Activated naive CD4-positive, alpha-beta T cell treated with anti-CD3 and anti-CD28 coated beads for 36 hours (primary cell): ENCODE measurements around the gene AK1. TPM values are rescaled to one million over a fixed set of nuclear protein-coding genes. Genes with fewer than 3 reads are reported as not detected.

ENCODE experiments used
- CTCF ChIA-PET: fragments of 350-600 bp; sonication (Branson Sonifier 250); formaldehyde crosslinking; loops from one replicate; lab custom pipeline; 2021; ENCODE audit warnings: antibody characterized with exemption; lab: Charles Lee
- DNase-seq: peaks from one replicate; pipeline ENCODE4 v3.0.0-alpha.2; 2020
- H3K27ac Mint-ChIP-seq: one replicate; pipeline ENCODE4 v1.8.0; 2021; ENCODE audit warnings: mild to moderate bottlenecking, mixed read lengths
- H3K27me3 Mint-ChIP-seq: one replicate; pipeline ENCODE4 v1.8.0; 2021; ENCODE audit warnings: low read depth, mixed read lengths
- H3K36me3 Mint-ChIP-seq: one replicate; pipeline ENCODE4 v1.8.0; 2021; ENCODE audit warnings: low read depth, mixed read lengths
- H3K4me1 Mint-ChIP-seq: one replicate; pipeline ENCODE4 v1.8.0; 2021; ENCODE audit warnings: low read depth, mixed read lengths
- H3K4me3 Mint-ChIP-seq: one replicate; pipeline ENCODE4 v1.8.0; 2021; ENCODE audit warnings: mild to moderate bottlenecking, moderate library complexity, mixed read lengths
- H3K9me3 Mint-ChIP-seq: one replicate; pipeline ENCODE4 v1.8.0; 2021; ENCODE audit warnings: mixed read lengths
- intact Hi-C: fragments of 100-400 bp; cut with micrococcal nuclease; formaldehyde crosslinking; loops from one replicate; pipeline ENCODE4 v1.15.1; 2023
- total RNA-seq, 2 experiments: library from RNA; stranded (reverse); gene quantifications; one replicate each; pipeline ENCODE4 v1.2.3, GENCODE V29; 2021

Gene AK1
- total RNA-seq, 2 experiments from 2014 or later, result 11.8 to 11.9 TPM

DNA sequence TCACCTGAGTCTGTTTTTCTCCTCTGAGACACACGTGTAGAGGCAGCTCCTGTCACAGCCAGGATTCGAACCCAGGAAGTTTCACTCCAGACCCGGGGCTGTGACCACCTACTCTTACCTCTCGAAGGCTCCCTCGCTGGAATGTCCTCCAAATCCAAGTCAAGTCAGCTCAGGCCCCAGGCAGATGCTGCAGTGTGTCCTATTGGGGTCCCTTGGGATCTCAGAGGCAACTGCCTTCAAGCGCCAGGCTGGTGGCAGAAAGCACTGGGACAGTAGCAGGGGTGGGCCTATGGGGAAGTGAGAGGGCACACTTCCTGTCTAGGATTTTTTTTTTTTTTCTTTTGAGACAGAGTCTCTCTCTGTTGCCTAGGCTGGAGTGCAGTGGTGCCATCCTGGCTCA lies 40.1 kb upstream of the AK1 start:
- DNase-seq, result no peak
- H3K9me3 Mint-ChIP-seq, result no peaks in the 10 kb centered on the region
- no peak overlapping the region for H3K27ac Mint-ChIP-seq
- peaks cover 48% of the 10 kb centered on the region for H3K4me1 Mint-ChIP-seq
- CTCF ChIA-PET, result interaction anchor here (0.6 to 7.9 kb wide), 8 partner anchors 12 to 183 kb away, joined by 3 to 56 read pairs (median 3); partner anchors contain the start of genes CDK9 and TOR2A
- intact Hi-C loops, result loop anchor here (1.0 to 5.0 kb wide), 8 partner anchors 11 to 305 kb away; partner anchors contain the start of genes FPGS, PIP5KL1 and STXBP1
- no peaks in the 10 kb centered on the region for H3K27me3 Mint-ChIP-seq
- H3K4me3 Mint-ChIP-seq, result peak overlapping the region; percentile 44
- peaks cover 6% of the 10 kb centered on the region for H3K36me3 Mint-ChIP-seq

DNA sequence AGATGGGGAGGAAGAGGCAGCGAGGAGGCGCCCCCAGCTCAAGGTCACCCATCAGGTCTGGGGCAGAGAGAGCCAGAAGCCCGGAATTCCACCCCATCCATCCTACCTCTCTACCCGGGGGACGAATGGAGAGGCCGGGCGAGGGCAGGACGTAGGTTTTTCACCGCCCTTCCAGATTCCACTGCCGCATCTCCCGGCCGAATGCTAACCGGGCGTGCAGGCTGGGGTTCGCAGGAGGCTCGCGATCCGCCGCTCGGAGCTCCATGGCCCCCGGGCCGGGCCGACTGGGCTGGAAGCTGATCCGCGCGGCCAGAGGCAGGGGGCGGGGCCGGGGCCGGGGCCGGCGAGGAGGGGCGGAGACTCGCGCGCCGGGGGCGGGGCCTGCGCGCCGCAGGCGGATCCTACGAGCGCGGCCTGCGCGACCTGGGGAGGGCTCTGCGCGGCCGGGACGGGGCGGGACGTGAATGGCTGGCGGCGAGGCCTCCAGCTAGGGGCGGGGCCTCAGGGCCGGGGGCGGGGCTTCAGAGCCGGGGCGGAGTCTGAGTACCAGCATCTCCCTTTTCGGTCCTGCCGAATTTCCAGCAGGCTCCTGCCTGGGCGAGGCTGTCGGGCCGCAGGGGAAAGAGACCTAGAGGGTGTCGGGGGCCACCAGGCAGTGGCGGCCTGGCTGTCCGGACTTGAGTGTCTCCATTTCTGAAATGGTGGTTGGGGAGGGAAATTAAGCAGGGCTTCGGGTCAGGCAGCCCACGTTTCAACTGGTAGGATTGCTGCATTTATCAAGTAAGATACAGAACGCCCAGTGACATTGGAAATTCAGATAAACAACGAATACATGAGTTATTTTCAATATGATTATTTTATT lies 39.5 kb upstream of the AK1 start, which contains the start of gene ST6GALNAC4:
ST6GALNAC4 (minus strand) TSS at position 322 of the 862 bp plus-strand sequence. CDS start 622 bp downstream, outside the sequence.
- Mint-ChIP-seq H3K9me3 (no peaks in the 10 kb centered on the region), H3K27me3 (no peaks in the 10 kb centered on the region), H3K4me3 (peak within 1 kb of the TSS; percentile 83), H3K36me3 (peaks cover 6% of the 10 kb centered on the region), H3K4me1 (peaks cover 50% of the 10 kb centered on the region), H3K27ac (peak within 1 kb of the TSS; percentile 84)
- CTCF ChIA-PET, result interaction anchor here (1.0 to 7.9 kb wide), 5 partner anchors 13 to 182 kb away, joined by 3 to 56 read pairs (median 3); partner anchors contain the start of gene TOR2A
- DNase-seq, result peak; percentile 97
- intact Hi-C loops, result loop anchor here (1.0 to 5.0 kb wide), 8 partner anchors 11 to 305 kb away; partner anchors contain the start of genes FPGS, PIP5KL1 and STXBP1

GRCh38 chr9:127915801-127916719 lies 38.6 kb upstream of the AK1 start:
- intact Hi-C loops, result loop anchor here (2.0 to 5.0 kb wide), 5 partner anchors 13 to 304 kb away; partner anchors contain the start of genes FPGS and STXBP1
- peak; percentile 62 for DNase-seq
- Mint-ChIP-seq H3K36me3 (peaks cover 10% of the 10 kb centered on the region), H3K27ac (peak overlapping the region; percentile 84), H3K4me1 (peaks cover 54% of the 10 kb centered on the region), H3K9me3 (no peaks in the 10 kb centered on the region), H3K4me3 (peak overlapping the region; percentile 83), H3K27me3 (no peaks in the 10 kb centered on the region)
- CTCF ChIA-PET, result interaction anchor here (0.6 to 7.9 kb wide), 10 partner anchors 10 to 466 kb away, joined by 3 to 56 read pairs (median 3); partner anchors contain the start of gene TOR2A

DNA sequence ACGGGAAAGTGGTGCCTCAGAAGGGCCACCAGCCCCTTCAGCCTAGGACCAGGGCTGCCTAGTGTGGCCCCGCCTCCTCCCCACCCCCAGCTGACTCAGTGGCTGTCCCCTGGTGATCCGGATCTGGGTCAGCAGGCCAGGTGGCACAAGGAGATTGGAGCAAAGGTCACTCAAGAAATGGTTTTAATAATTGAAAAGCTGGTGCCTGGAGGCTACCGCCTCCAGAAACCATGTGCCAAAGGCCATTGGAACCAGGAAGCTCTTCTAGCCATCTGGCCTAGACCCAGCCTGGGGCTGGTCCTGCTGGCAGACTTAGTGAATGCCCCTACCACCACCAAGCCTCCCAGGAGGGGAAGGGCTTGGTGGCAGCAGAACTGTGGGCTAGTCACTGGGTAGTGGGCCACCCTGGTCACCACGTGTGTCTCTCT lies 37.9 kb upstream of the AK1 start:
- DNase-seq, result no peak
- peaks cover 15% of the 10 kb centered on the region for H3K36me3 Mint-ChIP-seq
- H3K4me1 Mint-ChIP-seq, result peaks cover 59% of the 10 kb centered on the region
- H3K4me3 Mint-ChIP-seq, result peak overlapping the region; percentile 83
- H3K27me3 Mint-ChIP-seq, result no peaks in the 10 kb centered on the region
- H3K9me3 Mint-ChIP-seq, result no peaks in the 10 kb centered on the region
- CTCF ChIA-PET, result interaction anchor here (1.0 to 7.9 kb wide), 6 partner anchors 9 to 180 kb away, joined by 3 to 56 read pairs (median 4); partner anchors contain the start of gene TOR2A
- intact Hi-C loops, result loop anchor here (5.0 kb wide), 2 partner anchors 33 to 303 kb away; partner anchors contain the start of gene STXBP1
- peak overlapping the region; percentile 54 for H3K27ac Mint-ChIP-seq

GRCh38 chr9:127913682-127914081 lies 36.2 kb upstream of the AK1 start:
- peaks cover 51% of the 10 kb centered on the region for H3K4me1 Mint-ChIP-seq
- H3K36me3 Mint-ChIP-seq, result peaks cover 15% of the 10 kb centered on the region
- no peak overlapping the region for H3K27ac Mint-ChIP-seq
- H3K9me3 Mint-ChIP-seq, result no peaks in the 10 kb centered on the region
- intact Hi-C loops, result no loop called here
- no peak for DNase-seq
- H3K27me3 Mint-ChIP-seq, result no peaks in the 10 kb centered on the region
- CTCF ChIA-PET, result interaction anchor here (1.8 kb wide), 1 partner anchor 9 kb away, joined by 4 read pairs; no protein-coding TSS in a partner anchor
- no peak overlapping the region for H3K4me3 Mint-ChIP-seq

DNA sequence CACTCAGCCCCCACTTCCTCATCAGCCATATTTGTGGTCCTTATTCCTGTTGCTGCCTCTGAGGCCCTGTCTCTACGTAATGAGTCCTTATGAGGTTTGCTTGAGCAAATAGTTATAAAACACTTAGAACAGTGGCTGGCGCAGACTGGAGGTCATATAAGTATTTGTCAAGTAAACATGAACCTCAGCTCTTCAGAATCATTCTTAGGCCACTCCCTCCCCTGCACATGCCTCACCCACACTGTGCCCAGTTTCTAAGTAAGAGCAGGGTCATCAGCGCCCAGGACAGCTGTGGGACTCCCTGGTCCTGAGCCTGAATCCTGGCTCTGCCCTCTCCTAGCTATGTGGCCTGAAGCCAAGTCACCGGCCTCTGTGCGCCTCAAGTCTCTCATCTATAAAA lies 35.4 kb upstream of the AK1 start:
- Mint-ChIP-seq H3K4me3 (no peak overlapping the region), H3K36me3 (peaks cover 15% of the 10 kb centered on the region), H3K4me1 (peaks cover 43% of the 10 kb centered on the region), H3K27me3 (no peaks in the 10 kb centered on the region), H3K9me3 (no peaks in the 10 kb centered on the region), H3K27ac (peak overlapping the region; percentile 4)
- DNase-seq, result no peak
- CTCF ChIA-PET, result interaction anchor here (0.6 to 1.8 kb wide), 2 partner anchors 10 to 135 kb away, joined by 3 to 4 read pairs; partner anchors contain the start of gene SH2D3C
- intact Hi-C loops, result no loop called here

DNA sequence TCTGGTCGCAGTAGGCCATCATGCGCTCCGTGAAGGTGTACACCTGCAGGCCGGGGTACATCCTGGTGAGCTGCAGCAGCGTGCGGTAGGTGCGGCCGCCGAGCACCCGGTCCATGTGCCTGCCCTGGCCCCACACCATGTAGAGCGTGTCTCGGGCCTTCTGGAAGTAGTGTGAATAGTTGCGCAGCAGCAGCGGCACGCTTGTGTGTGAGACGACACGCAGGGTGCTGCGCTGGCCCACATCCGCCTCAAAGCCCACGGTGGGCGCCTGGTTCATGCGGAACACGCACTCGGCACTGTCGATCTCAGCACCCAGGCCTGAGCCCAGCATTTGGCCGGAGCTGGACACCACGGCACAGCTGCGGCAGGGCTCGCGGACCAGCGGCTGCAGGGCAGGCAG lies 34.8 kb upstream of the AK1 start:
- no peak for DNase-seq
- Mint-ChIP-seq H3K4me1 (peaks cover 41% of the 10 kb centered on the region), H3K4me3 (no peak overlapping the region), H3K27ac (no peak overlapping the region), H3K9me3 (no peaks in the 10 kb centered on the region), H3K36me3 (peaks cover 15% of the 10 kb centered on the region), H3K27me3 (no peaks in the 10 kb centered on the region)
- CTCF ChIA-PET, result no interaction called here
- intact Hi-C loops, result no loop called here

DNA sequence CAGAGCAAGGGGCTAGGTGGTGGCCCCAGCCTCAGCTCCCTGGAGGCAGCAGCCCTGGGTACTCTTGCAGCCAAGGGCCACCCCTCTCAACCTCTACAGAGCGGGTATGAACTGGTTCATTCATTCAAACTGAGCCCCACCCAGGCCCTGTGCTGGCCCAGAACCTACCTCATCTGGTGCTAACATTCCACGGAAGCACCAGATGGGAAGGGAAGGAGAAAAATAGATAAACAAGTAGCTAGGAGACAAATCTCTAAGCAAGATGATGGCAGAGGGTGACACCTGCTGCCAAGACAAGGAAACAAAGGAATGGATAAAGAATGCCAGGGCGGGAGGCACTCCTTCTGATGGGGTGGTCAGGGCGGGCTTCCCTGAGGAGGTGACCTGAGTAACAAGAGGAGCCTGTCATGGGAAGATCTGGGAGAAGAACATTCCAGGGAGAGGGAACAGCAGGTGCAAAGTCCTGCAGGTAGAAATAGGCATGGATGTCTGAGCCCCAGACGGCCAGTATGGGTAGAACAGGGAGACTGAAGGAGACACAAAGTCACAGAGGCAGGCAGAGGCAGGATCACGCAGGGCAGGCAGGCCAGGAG lies 33.2 kb upstream of the AK1 start:
- no peaks in the 10 kb centered on the region for H3K9me3 Mint-ChIP-seq
- CTCF ChIA-PET, result interaction anchor here (0.6 kb wide), 1 partner anchor 78 kb away, joined by 3 read pairs; no protein-coding TSS in a partner anchor
- H3K4me3 Mint-ChIP-seq, result peak overlapping the region; percentile 24
- H3K27ac Mint-ChIP-seq, result peak overlapping the region; percentile 93
- intact Hi-C loops, result no loop called here
- H3K36me3 Mint-ChIP-seq, result peaks cover 15% of the 10 kb centered on the region
- no peak for DNase-seq
- peaks cover 50% of the 10 kb centered on the region for H3K4me1 Mint-ChIP-seq
- no peaks in the 10 kb centered on the region for H3K27me3 Mint-ChIP-seq

- H3K27ac Mint-ChIP-seq, result no peak overlapping the region
Observed at GRCh38 chr9:127909839-127910273, 32.4 kb upstream of the AK1 start.

GRCh38 chr9:127908660-127908926 lies 31.1 kb upstream of the AK1 start:
- H3K4me3 Mint-ChIP-seq, result no peak overlapping the region
- no peaks in the 10 kb centered on the region for H3K9me3 Mint-ChIP-seq
- peaks cover 16% of the 10 kb centered on the region for H3K36me3 Mint-ChIP-seq
- no peaks in the 10 kb centered on the region for H3K27me3 Mint-ChIP-seq
- CTCF ChIA-PET, result no interaction called here
- H3K27ac Mint-ChIP-seq, result no peak overlapping the region
- no peak for DNase-seq
- peaks cover 54% of the 10 kb centered on the region for H3K4me1 Mint-ChIP-seq
- intact Hi-C loops, result no loop called here

More at GRCh38 chr9:127909839-127910273, 32.4 kb upstream of the AK1 start:
- no peak for DNase-seq
- Mint-ChIP-seq H3K27me3 (no peaks in the 10 kb centered on the region), H3K36me3 (peaks cover 15% of the 10 kb centered on the region), H3K4me3 (no peak overlapping the region), H3K9me3 (no peaks in the 10 kb centered on the region), H3K4me1 (peaks cover 50% of the 10 kb centered on the region)
- intact Hi-C loops, result no loop called here
- CTCF ChIA-PET, result interaction anchor here (0.6 kb wide), 1 partner anchor 77 kb away, joined by 3 read pairs; no protein-coding TSS in a partner anchor
